Peyer's patch (tissue), 4 donors: Measurements from ENCODE around the gene GARIN5A.

Experiments
- CTCF ChIP-seq, 6 experiments: fragments of 450-650 bp in 4 of 6; fragments of 200-600 bp in 2 of 6; sonication (generic) in 1 of 6; IDR thresholded peaks; one replicate each; pipeline ENCODE4 v1.5.1; 2017 to 2019; ENCODE audit warnings: antibody characterized with exemption in 6 of 6, mild to moderate bottlenecking in 3 of 6, moderate library complexity in 1 of 6
- POLR2A ChIP-seq, 2 donors: fragments of 450-650 bp; IDR thresholded peaks; one replicate each; pipeline ENCODE4 v1.5.1; 2017; ENCODE audit warnings: antibody characterized with exemption in 2 of 2, mild to moderate bottlenecking in 2 of 2, moderate library complexity in 2 of 2

- TF ChIP-seq CTCF (IDR thresholded peaks at IDR 0.05) (no peak), POLR2A (IDR thresholded peaks at IDR 0.05) (no peak)
These were observed 18.4 kb upstream of the GARIN5A start for GRCh38 chr19:50495020-50495531.
